ENCODE measurements around the gene SLC6A18.

SLC6A18 gene

GRCh38 chr5:1206521-1207412, 18.4 kb upstream of the SLC6A18 start:
- H3F3A ChIP-seq (ENCODE audit: insufficient read depth), result no peaks in the 10 kb centered on the region
- H3K9me2 ChIP-seq (replicated peaks; ENCODE audit: insufficient read depth, low read length), result no peaks in the 10 kb centered on the region
- no peak overlapping the region for H2AFZ ChIP-seq (ENCODE audit: low read depth, low read length, severe bottlenecking)
- H3K9ac ChIP-seq (ENCODE audit: low read length), result no peak overlapping the region
- H3K36me3 ChIP-seq (ENCODE audit: low read length), result no peaks in the 10 kb centered on the region
- no peak overlapping the region for H3K27ac ChIP-seq (ENCODE audit: low read depth, low read length)
- H3K27me3 ChIP-seq (ENCODE audit: low read length), result no peaks in the 10 kb centered on the region
- no peak for TF ChIP-seq EZH2phosphoT487 (conservative IDR thresholded peaks at IDR 0.05; ENCODE audit: low read length)
- no peak overlapping the region for H3K4me2 ChIP-seq (ENCODE audit: low read depth, low read length, poor library complexity, severe bottlenecking)
- H3K79me2 ChIP-seq (ENCODE audit: insufficient read depth, low read length), result no peaks in the 10 kb centered on the region
- H3K4me3 ChIP-seq (ENCODE audit: insufficient read depth, low read length, poor library complexity, severe bottlenecking), result no peak overlapping the region
- H3K9me3 ChIP-seq (ENCODE audit: insufficient read depth, low read length), result no peaks in the 10 kb centered on the region
- H4K20me1 ChIP-seq (ENCODE audit: low read depth, low read length), result no peaks in the 10 kb centered on the region

DNA sequence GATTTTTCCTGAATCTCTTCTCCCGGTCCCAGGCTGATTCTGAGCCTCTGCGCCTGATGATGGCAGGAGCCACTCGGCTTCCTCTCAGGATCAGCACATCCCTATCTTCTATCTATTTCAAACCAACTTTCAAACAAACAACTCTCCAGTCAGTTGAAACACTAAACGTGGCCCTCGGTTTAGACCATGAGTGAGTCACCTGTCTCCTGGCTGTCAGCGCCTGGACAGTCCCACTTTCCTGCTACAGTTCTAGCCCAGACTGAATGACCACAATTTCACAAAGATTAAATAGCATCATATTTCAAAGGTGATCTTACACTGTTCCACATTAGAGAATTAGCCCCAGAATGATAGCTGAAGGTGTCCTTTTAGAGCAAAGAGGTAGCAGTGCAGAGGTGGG, 17.6 kb upstream of the SLC6A18 start:
- Histone ChIP-seq H3K79me2 (ENCODE audit: insufficient read depth, low read length) (no peaks in the 10 kb centered on the region), H3K9me3 (ENCODE audit: insufficient read depth, low read length) (no peaks in the 10 kb centered on the region), H2AFZ (ENCODE audit: low read depth, low read length, severe bottlenecking) (no peak overlapping the region), H4K20me1 (ENCODE audit: low read depth, low read length) (no peaks in the 10 kb centered on the region), H3K36me3 (ENCODE audit: low read length) (no peaks in the 10 kb centered on the region), H3K9ac (ENCODE audit: low read length) (no peak overlapping the region), H3K27me3 (ENCODE audit: low read length) (no peaks in the 10 kb centered on the region), H3K27ac (ENCODE audit: low read depth, low read length) (no peak overlapping the region), H3F3A (ENCODE audit: insufficient read depth) (no peaks in the 10 kb centered on the region), H3K9me2 (replicated peaks; ENCODE audit: insufficient read depth, low read length) (no peaks in the 10 kb centered on the region), H3K4me2 (ENCODE audit: low read depth, low read length, poor library complexity, severe bottlenecking) (no peak overlapping the region), H3K4me3 (ENCODE audit: insufficient read depth, low read length, poor library complexity, severe bottlenecking) (no peak overlapping the region)
- TF ChIP-seq CTCF (IDR thresholded peaks at IDR 0.05; ENCODE audit: insufficient read depth, low read length, poor library complexity, severe bottlenecking) (no peak), EZH2phosphoT487 (conservative IDR thresholded peaks at IDR 0.05; ENCODE audit: low read length) (no peak)

DNA sequence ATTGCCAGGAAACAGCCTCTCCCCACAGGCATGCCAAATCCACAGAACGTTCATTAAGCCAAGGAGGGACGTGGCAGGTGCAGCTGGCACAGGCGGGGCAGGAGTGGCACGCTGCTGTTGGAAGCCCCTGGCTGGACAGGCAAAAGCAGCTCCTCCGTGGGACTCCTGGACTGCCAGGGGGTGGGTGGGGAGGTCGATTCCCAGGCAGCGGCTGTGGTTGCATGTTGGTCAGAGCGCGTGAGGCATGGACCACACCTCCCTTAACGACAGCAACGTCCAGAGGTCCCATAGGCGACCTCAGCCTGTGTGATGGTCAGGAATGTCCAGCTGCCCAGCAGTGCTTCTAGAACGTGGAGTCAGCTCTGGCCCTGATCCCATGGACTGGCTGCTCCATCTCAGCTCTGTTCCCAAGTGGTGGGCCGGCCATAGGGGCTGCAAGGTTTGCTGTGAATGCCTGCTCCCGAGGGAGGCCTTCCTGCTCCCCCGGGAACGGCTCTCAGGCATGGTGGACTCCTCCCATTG, 16.9 kb upstream of the SLC6A18 start:
- Histone ChIP-seq H3K9me2 (replicated peaks; ENCODE audit: insufficient read depth, low read length) (no peaks in the 10 kb centered on the region), H4K20me1 (ENCODE audit: low read depth, low read length) (no peaks in the 10 kb centered on the region), H2AFZ (ENCODE audit: low read depth, low read length, severe bottlenecking) (no peak overlapping the region), H3K27ac (ENCODE audit: low read depth, low read length) (no peak overlapping the region), H3K9ac (ENCODE audit: low read length) (no peak overlapping the region), H3K79me2 (ENCODE audit: insufficient read depth, low read length) (no peaks in the 10 kb centered on the region), H3K36me3 (ENCODE audit: low read length) (no peaks in the 10 kb centered on the region), H3K27me3 (ENCODE audit: low read length) (no peaks in the 10 kb centered on the region), H3K9me3 (ENCODE audit: insufficient read depth, low read length) (no peaks in the 10 kb centered on the region), H3K4me3 (ENCODE audit: insufficient read depth, low read length, poor library complexity, severe bottlenecking) (no peak overlapping the region), H3K4me2 (ENCODE audit: low read depth, low read length, poor library complexity, severe bottlenecking) (no peak overlapping the region), H3F3A (ENCODE audit: insufficient read depth) (no peaks in the 10 kb centered on the region)
- TF ChIP-seq EZH2phosphoT487 (conservative IDR thresholded peaks at IDR 0.05; ENCODE audit: low read length) (no peak), CTCF (IDR thresholded peaks at IDR 0.05; ENCODE audit: insufficient read depth, low read length, poor library complexity, severe bottlenecking) (no peak)

Measured in SU-DHL-6 (cell line).